GM12878 (cell line): Measurements from ENCODE around the gene RAP1GAP.

ENCODE experiments used
- CBX5 ChIP-seq: sonication (generic); IDR thresholded peaks from 2 replicates; pipeline ENCODE4 v1.6.1; 2016; ENCODE audit warnings: low read depth, moderate library complexity, mild to moderate bottlenecking, inconsistent platforms
- CTCF ChIP-seq, 3 experiments: IDR thresholded peaks in 2 of 3; conservative IDR thresholded peaks in 1 of 3; 2 replicates each; pipeline ENCODE4 v1.5.1; 2011; ENCODE audit warnings: low read depth in 3 of 3, low read length in 3 of 3, mild to moderate bottlenecking in 3 of 3, control low read depth in 2 of 3, moderate library complexity in 2 of 3, inconsistent platforms in 1 of 3, mixed read lengths in 1 of 3; ENCODE audit not compliant: control insufficient read depth in 2 of 3, insufficient read depth in 1 of 3; ENCODE audit errors: extremely low read depth in 1 of 3
- E2F4 ChIP-seq: IDR thresholded peaks from 2 replicates; pipeline ENCODE4 v1.6.1; 2012; ENCODE audit warnings: low read depth, low read length, improper control_type of control experiment
- EGR1 ChIP-seq, 2 experiments: IDR thresholded peaks; 1 replicate in 1 of 2; 2 replicates in 1 of 2; pipeline ENCODE4 v1.6.1; 2011 to 2012; ENCODE audit warnings: low read depth in 2 of 2, low read length in 2 of 2, borderline replicate concordance in 1 of 2, mild to moderate bottlenecking in 1 of 2, moderate library complexity in 1 of 2
- NFYB ChIP-seq: IDR thresholded peaks from 2 replicates; pipeline ENCODE4 v1.6.1; 2011; ENCODE audit warnings: low read depth, mild to moderate bottlenecking, low read length, improper control_type of control experiment, moderate library complexity; ENCODE audit not compliant: insufficient read depth
- POLR2A ChIP-seq: IDR thresholded peaks from 2 replicates; pipeline ENCODE4 v1.6.1; 2011; ENCODE audit warnings: low read depth, mild to moderate bottlenecking, low read length
- POLR2AphosphoS5 ChIP-seq: IDR thresholded peaks from 2 replicates; pipeline ENCODE4 v1.6.1; 2011; ENCODE audit warnings: mild to moderate bottlenecking, low read length, inconsistent platforms
- RCOR1 ChIP-seq: conservative IDR thresholded peaks from 2 replicates; pipeline ENCODE4 v1.6.1; 2012; ENCODE audit warnings: low read depth, low read length, improper control_type of control experiment
- REST ChIP-seq: IDR thresholded peaks from 2 replicates; pipeline ENCODE4 v1.6.1; 2012; ENCODE audit warnings: mild to moderate bottlenecking, low read depth, low read length
- RFX5 ChIP-seq: IDR thresholded peaks from 2 replicates; pipeline ENCODE4 v1.6.1; 2011; ENCODE audit warnings: low read depth, low read length, improper control_type of control experiment
- USF2 ChIP-seq: IDR thresholded peaks from 2 replicates; pipeline ENCODE4 v1.6.1; 2011; ENCODE audit warnings: low read depth, low read length, improper control_type of control experiment, borderline replicate concordance
- ZNF274 ChIP-seq: IDR thresholded peaks from one replicate; pipeline ENCODE4 v1.8.0; 2011; ENCODE audit not compliant: insufficient read length, insufficient read depth
- ZNF622 ChIP-seq: fragments of 450-650 bp; IDR thresholded peaks from 2 replicates; pipeline ENCODE4 v1.6.1; 2017; ENCODE audit warnings: mild to moderate bottlenecking, inconsistent platforms

GRCh38 chr1:21625390-21626190 lies 43.6 kb downstream of the RAP1GAP start:
- TF ChIP-seq POLR2AphosphoS5 (no peak), CBX5 (no peak), ZNF274 (no peak), CTCF (IDR thresholded peaks at IDR 0.05 in 2 of 3, conservative IDR thresholded peaks at IDR 0.05 in 1 of 3; ENCODE audit: control insufficient read depth in 2 of 3, extremely low read depth in 1 of 3, insufficient read depth in 1 of 3, low read depth in 3 of 3, low read length in 3 of 3) (no peak), NFYB (no peak), ZNF622 (no peak), POLR2A (no peak), REST (no peak), RCOR1 (no peak), E2F4 (no peak), RFX5 (no peak), EGR1 (IDR thresholded peaks at IDR 0.05; ENCODE audit: borderline replicate concordance in 1 of 2, low read depth in 2 of 2, low read length in 2 of 2) (no peak), USF2 (no peak)
